ENCODE measurements around the gene PITHD1. TPM values are rescaled to one million over a fixed set of nuclear protein-coding genes. Genes with fewer than 3 reads are reported as not detected.
A peak's percentile ranks its signal among the peaks of the same experiment; 100 is the strongest.

PITHD1 gene
- polyA plus RNA-seq, 2 of the 4 experiments (the other 2 are of a cell fraction): 25.4 to 41.0 TPM

DNA sequence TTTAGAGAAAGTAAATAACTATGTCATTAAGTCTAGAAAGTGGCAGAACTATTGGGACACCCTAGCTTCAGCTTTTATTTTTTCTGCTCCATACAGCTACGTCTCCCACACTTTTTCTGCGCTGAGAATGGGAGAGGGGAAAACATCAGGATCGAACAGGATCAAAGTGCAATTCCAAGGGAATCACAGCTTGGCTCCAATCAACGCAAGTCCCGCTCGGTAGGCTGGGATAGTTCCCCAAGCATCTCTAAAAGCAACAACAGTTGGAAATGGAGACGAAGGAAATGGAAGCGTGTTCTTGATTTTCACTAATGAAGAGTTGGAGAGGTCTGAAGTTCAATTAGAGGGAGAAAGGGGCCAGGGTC is 46.5 kb downstream of the PITHD1 start:
- WGBS (ENCODE audit: missing lambda C conversion rate): 3% methylated on average over 8 of the region's 8 CpGs
- ATAC-seq: 0 out of 6 replicates have a peak, but pooled peaks of 1 of the 2 experiments have one; percentile 20
- Histone ChIP-seq H3K9me3 (no peaks in the 10 kb centered on the region), H3K4me3 (peak overlapping the region; percentile 80), H3K27ac (peak overlapping the region; percentile 85 to 100), H3K4me1 (no peaks in the 10 kb centered on the region; the same call in 2 of the 3 replicates), H3K4me2 (peak overlapping the region; percentile 82)
- TF ChIP-seq ZFP36 (IDR thresholded peaks at IDR 0.05; ENCODE audit: borderline replicate concordance, partially characterized antibody) (no peak), FOXS1 (CRISPR knock-in tag; IDR thresholded peaks at IDR 0.05) (no peak), HEYL (CRISPR knock-in tag; IDR thresholded peaks at IDR 0.05) (no peak), RNF2 (IDR thresholded peaks at IDR 0.05; ENCODE audit: borderline replicate concordance, low read depth) (no peak), EP300 (IDR thresholded peaks at IDR 0.05) (no peak)
- DNase-seq (ENCODE audit: low read depth in 1 of 2, low spot score in 1 of 2): no peak
- ChIA-PET CTCF (interaction anchor here (1.8 to 8.4 kb wide), 2 partner anchors 15 to 30 kb away, joined by 6 to 57 read pairs; no protein-coding TSS in a partner anchor), POLR2A (interaction anchor here (1.1 to 1.6 kb wide), 2 partner anchors 14 to 46 kb away, joined by 7 to 9 read pairs; partner anchors contain the start of gene PITHD1)
- no peak for FAIRE-seq

DNA sequence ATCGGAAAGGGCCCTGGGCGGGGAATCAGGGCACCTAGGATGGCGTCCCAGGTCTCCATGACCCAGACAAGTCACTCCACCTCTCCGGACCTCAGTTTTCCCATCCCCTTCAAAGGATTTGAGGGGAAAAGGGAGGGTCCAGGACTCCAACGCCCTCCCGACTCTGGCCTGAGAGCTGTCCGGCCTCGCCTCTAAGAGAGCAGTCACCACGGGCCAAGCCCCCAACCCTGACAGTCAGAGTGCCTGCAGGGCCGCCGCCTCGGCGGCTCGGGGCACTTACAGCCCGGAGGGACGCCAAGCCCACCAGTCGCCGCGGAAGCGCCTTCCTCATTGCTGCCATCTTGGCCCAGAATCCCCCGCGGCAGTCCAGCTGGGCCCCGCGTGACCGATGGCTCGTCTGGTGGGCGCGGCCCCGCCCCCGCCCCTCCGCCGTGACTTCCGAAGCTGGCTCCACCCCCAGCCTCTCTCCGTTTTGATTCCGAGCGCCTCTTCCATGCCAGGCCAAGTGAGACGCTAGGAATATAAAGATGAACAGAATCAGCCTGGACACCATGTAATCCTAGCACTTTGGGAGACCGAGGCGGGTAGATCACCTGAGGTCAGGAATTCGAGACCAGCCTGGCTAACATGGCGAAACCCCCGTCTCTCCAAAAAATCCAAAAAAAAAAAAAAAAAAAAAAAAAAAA is 47.0 kb downstream of the PITHD1 start, which contains the start of gene HMGCL:
TSS of gene HMGCL (minus strand) at position 354 of the 686 bp plus-strand sequence. CDS start at position 340, 14 bp downstream.
- 3% methylated on average over 13 of the region's 42 CpGs for WGBS (ENCODE audit: missing lambda C conversion rate)
- ATAC-seq (peak; percentile 96 to 98), DNase-seq (ENCODE audit: low read depth in 1 of 2, low spot score in 1 of 2) (peak; percentile 83), FAIRE-seq (no peak)
- TF ChIP-seq TP53 (CRISPR knock-in tag; IDR thresholded peaks at IDR 0.05): no peak
- TF ChIP-seq PHF8 (IDR thresholded peaks at IDR 0.05; ENCODE audit: borderline replicate concordance, low read depth): peak; percentile 81; the same call in 1 of the 2 replicates
- no peak for TF ChIP-seq ESRRA (IDR thresholded peaks at IDR 0.05; ENCODE audit: borderline replicate concordance, low read length)
- 0 out of 3 replicates have a peak, but pooled peaks have one; percentile 33 for TF ChIP-seq BCL3 (IDR thresholded peaks at IDR 0.05)
- peak in 1 of 2 experiments; percentile 86; a peak in 3 of 5 replicates for TF ChIP-seq JUN (IDR thresholded peaks at IDR 0.05)
- TF ChIP-seq SMC3 (IDR thresholded peaks at IDR 0.05): no peak
- TF ChIP-seq, protein P1, sequence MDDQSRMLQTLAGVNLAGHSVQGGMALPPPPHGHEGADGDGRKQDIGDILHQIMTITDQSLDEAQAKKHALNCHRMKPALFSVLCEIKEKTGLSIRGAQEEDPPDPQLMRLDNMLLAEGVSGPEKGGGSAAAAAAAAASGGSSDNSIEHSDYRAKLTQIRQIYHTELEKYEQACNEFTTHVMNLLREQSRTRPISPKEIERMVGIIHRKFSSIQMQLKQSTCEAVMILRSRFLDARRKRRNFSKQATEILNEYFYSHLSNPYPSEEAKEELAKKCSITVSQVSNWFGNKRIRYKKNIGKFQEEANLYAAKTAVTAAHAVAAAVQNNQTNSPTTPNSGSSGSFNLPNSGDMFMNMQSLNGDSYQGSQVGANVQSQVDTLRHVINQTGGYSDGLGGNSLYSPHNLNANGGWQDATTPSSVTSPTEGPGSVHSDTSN (IDR thresholded peaks at IDR 0.05): peak; percentile 84
- no peak for TF ChIP-seq E2F6 (IDR thresholded peaks at IDR 0.05; ENCODE audit: borderline replicate concordance, low read depth)
- no peak for TF ChIP-seq RCOR1 (IDR thresholded peaks at IDR 0.05; ENCODE audit: low read depth, low read length)
- TF ChIP-seq, protein P2, sequence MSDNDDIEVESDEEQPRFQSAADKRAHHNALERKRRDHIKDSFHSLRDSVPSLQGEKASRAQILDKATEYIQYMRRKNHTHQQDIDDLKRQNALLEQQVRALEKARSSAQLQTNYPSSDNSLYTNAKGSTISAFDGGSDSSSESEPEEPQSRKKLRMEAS (IDR thresholded peaks at IDR 0.05): peak; percentile 70; the same call in 1 of the 2 replicates
- peak; percentile 84 for TF ChIP-seq POLR2A (IDR thresholded peaks at IDR 0.05; ENCODE audit: low read length)
- no peak for TF ChIP-seq KDM1A (IDR thresholded peaks at IDR 0.05; ENCODE audit: low read depth)
- TF ChIP-seq KDM5A (IDR thresholded peaks at IDR 0.05): peak; percentile 94
- TF ChIP-seq POLR2AphosphoS2 (conservative IDR thresholded peaks at IDR 0.05; ENCODE audit: low read length): no peak
- TF ChIP-seq EHF (CRISPR knock-in tag; IDR thresholded peaks at IDR 0.05): no peak
- no peak for TF ChIP-seq RFX5 (IDR thresholded peaks at IDR 0.05)
- no peak for TF ChIP-seq CBX8 (IDR thresholded peaks at IDR 0.05)
- TF ChIP-seq SREBF2 (IDR thresholded peaks at IDR 0.05): no peak
- no peak for TF ChIP-seq HOXA7 (CRISPR knock-in tag; IDR thresholded peaks at IDR 0.05)
- TF ChIP-seq, protein P3, sequence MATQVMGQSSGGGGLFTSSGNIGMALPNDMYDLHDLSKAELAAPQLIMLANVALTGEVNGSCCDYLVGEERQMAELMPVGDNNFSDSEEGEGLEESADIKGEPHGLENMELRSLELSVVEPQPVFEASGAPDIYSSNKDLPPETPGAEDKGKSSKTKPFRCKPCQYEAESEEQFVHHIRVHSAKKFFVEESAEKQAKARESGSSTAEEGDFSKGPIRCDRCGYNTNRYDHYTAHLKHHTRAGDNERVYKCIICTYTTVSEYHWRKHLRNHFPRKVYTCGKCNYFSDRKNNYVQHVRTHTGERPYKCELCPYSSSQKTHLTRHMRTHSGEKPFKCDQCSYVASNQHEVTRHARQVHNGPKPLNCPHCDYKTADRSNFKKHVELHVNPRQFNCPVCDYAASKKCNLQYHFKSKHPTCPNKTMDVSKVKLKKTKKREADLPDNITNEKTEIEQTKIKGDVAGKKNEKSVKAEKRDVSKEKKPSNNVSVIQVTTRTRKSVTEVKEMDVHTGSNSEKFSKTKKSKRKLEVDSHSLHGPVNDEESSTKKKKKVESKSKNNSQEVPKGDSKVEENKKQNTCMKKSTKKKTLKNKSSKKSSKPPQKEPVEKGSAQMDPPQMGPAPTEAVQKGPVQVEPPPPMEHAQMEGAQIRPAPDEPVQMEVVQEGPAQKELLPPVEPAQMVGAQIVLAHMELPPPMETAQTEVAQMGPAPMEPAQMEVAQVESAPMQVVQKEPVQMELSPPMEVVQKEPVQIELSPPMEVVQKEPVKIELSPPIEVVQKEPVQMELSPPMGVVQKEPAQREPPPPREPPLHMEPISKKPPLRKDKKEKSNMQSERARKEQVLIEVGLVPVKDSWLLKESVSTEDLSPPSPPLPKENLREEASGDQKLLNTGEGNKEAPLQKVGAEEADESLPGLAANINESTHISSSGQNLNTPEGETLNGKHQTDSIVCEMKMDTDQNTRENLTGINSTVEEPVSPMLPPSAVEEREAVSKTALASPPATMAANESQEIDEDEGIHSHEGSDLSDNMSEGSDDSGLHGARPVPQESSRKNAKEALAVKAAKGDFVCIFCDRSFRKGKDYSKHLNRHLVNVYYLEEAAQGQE (IDR thresholded peaks at IDR 0.05): no peak
- TF ChIP-seq FOSL2 (IDR thresholded peaks at IDR 0.05): no peak
- no peak for TF ChIP-seq FOSL2 (CRISPR knock-in tag; IDR thresholded peaks at IDR 0.05)
- no peak for TF ChIP-seq HEYL (CRISPR knock-in tag; IDR thresholded peaks at IDR 0.05)
- TF ChIP-seq FOXS1 (CRISPR knock-in tag; IDR thresholded peaks at IDR 0.05): no peak
- TF ChIP-seq USF2 (IDR thresholded peaks at IDR 0.05): peak; percentile 75
- TF ChIP-seq HOXB5 (CRISPR knock-in tag; IDR thresholded peaks at IDR 0.05): no peak
- TF ChIP-seq ZSCAN20 (CRISPR knock-in tag; IDR thresholded peaks at IDR 0.05): no peak
- TF ChIP-seq BHLHE40 (IDR thresholded peaks at IDR 0.05; ENCODE audit: low read depth, low read length): no peak
- ChIA-PET CTCF (interaction anchor here (0.6 to 8.4 kb wide), 3 partner anchors 16 to 91 kb away, joined by 3 to 57 read pairs (median 6); no protein-coding TSS in a partner anchor), POLR2A (interaction anchor here (0.6 to 1.6 kb wide), 6 partner anchors 9 to 342 kb away, joined by 3 to 9 read pairs (median 4); partner anchors contain the start of gene PITHD1)
- Histone ChIP-seq H3K4me1 (no peaks in the 10 kb centered on the region; the same call in 1 of the 3 replicates), H3K4me3 (peak within 1 kb of the TSS; percentile 80), H3K4me2 (peak within 1 kb of the TSS; percentile 82), H3K27ac (peak within 1 kb of the TSS; percentile 85 to 100), H3K9me3 (no peaks in the 10 kb centered on the region)
